Osteocyte (in vitro differentiated cells): ENCODE results near the gene ESPL1. TPM values are rescaled to one million over a fixed set of nuclear protein-coding genes. Genes with fewer than 3 reads are reported as not detected.
A peak's percentile ranks its signal among the peaks of the same experiment; 100 is the strongest.

Experiments used
- DNase-seq: peaks from one replicate; pipeline ENCODE4 v3.0.0; 2021; ENCODE audit warnings: mixed read lengths; ENCODE audit not compliant: unreplicated experiment; ENCODE audit errors: extremely low spot score
- H3K27ac Mint-ChIP-seq: one replicate; pipeline ENCODE4 v1.8.0; 2021; ENCODE audit warnings: mild to moderate bottlenecking, mixed read lengths; ENCODE audit not compliant: unreplicated experiment
- H3K27me3 Mint-ChIP-seq: one replicate; pipeline ENCODE4 v1.8.0; 2021; ENCODE audit warnings: mixed read lengths; ENCODE audit not compliant: unreplicated experiment
- H3K36me3 Mint-ChIP-seq: one replicate; pipeline ENCODE4 v1.8.0; 2021; ENCODE audit warnings: mixed read lengths; ENCODE audit not compliant: unreplicated experiment
- H3K4me1 Mint-ChIP-seq: one replicate; pipeline ENCODE4 v1.8.0; 2021; ENCODE audit warnings: mixed read lengths; ENCODE audit not compliant: unreplicated experiment
- H3K4me3 Mint-ChIP-seq: one replicate; pipeline ENCODE4 v1.8.0; 2021; ENCODE audit warnings: mild to moderate bottlenecking, moderate library complexity, mixed read lengths; ENCODE audit not compliant: unreplicated experiment
- H3K9me3 Mint-ChIP-seq: one replicate; pipeline ENCODE4 v1.8.0; 2021; ENCODE audit warnings: mixed read lengths; ENCODE audit not compliant: unreplicated experiment
- total RNA-seq: library from RNA; stranded (reverse); gene quantifications from 2 replicates; pipeline ENCODE4 v1.2.1, GENCODE V29; 2021
- TF ChIP-seq, protein P1 (sequence below): fragments of 200-600 bp; sonication (generic); IDR thresholded peaks from 2 replicates; pipeline ENCODE4 v1.5.0; 2021; ENCODE audit warnings: antibody characterized with exemption, mild to moderate bottlenecking, moderate library complexity

Gene ESPL1
- total RNA-seq, 1 donor from 2014 or later, result 7.6 TPM

DNA sequence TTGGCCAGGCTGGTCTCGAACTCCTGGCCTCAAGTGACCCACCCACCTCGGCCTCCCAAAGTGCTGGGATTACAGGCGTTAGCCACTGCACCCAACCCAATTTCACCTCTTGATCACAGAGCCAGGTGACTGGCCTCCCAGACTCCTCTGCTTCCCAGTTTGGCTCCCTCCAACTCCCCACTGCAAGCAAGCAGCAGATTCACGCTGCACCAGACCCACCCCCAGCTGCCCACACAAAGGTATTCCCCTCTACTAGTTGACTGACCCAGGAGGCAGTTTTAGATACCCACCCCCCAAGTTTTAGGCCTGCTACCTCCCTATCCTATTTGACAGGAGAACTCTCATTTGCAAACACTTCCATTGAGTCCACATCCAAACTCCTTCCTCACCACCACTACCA lies 41.3 kb upstream of the ESPL1 start:
- H3K36me3 Mint-ChIP-seq, result peaks cover 4% of the 10 kb centered on the region
- no peak overlapping the region for H3K27ac Mint-ChIP-seq
- no peak overlapping the region for H3K4me3 Mint-ChIP-seq
- peaks cover 65% of the 10 kb centered on the region for H3K4me1 Mint-ChIP-seq
- no peaks in the 10 kb centered on the region for H3K27me3 Mint-ChIP-seq
- H3K9me3 Mint-ChIP-seq, result no peaks in the 10 kb centered on the region
- TF ChIP-seq, protein P1, sequence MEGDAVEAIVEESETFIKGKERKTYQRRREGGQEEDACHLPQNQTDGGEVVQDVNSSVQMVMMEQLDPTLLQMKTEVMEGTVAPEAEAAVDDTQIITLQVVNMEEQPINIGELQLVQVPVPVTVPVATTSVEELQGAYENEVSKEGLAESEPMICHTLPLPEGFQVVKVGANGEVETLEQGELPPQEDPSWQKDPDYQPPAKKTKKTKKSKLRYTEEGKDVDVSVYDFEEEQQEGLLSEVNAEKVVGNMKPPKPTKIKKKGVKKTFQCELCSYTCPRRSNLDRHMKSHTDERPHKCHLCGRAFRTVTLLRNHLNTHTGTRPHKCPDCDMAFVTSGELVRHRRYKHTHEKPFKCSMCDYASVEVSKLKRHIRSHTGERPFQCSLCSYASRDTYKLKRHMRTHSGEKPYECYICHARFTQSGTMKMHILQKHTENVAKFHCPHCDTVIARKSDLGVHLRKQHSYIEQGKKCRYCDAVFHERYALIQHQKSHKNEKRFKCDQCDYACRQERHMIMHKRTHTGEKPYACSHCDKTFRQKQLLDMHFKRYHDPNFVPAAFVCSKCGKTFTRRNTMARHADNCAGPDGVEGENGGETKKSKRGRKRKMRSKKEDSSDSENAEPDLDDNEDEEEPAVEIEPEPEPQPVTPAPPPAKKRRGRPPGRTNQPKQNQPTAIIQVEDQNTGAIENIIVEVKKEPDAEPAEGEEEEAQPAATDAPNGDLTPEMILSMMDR, result no peak
- no peak for DNase-seq

DNA sequence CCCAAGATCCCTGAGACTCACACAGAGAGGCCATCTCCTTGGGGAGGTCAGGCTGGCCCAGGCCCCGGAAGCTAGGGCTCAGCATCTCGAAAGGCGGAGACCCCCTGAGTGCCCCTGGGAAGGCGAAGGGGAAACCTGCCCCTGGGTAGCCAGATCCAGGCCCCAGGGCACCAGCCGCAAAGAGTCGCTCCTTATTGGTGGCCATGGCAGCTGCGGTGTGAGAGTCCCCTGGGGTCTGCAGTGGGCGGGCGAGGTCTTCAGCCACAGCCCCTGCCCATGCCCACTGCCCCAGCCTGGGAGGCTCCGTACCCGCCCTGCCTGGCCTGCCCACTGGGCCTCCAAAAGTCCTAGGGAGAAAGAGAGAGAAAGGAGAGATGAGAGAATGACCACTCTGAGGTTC lies 40.8 kb upstream of the ESPL1 start:
- Mint-ChIP-seq H3K9me3 (no peaks in the 10 kb centered on the region), H3K27me3 (no peaks in the 10 kb centered on the region), H3K36me3 (peaks cover 4% of the 10 kb centered on the region), H3K27ac (no peak overlapping the region), H3K4me3 (no peak overlapping the region), H3K4me1 (peaks cover 61% of the 10 kb centered on the region)
- TF ChIP-seq, protein P1, result no peak
- no peak for DNase-seq

DNA sequence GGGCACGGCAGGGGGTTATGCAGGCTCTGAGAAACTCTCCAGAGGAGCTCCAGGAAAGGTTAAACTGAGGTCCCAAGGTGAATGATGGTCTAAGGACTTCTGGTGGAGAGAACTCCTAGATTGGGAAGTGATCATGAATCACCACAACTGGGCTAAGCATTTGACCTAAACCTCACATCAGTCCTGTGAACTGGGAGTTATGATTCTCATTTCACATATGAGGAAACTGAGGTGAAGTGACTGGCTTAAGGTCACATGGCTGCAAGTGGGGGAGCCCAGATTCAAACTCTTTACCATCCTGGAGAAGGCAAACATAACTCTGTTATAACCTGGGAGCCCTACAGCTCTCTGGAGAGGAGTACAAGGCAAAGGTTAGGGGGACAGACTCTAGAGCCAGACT lies 40.3 kb upstream of the ESPL1 start:
- Mint-ChIP-seq H3K36me3 (peaks cover 4% of the 10 kb centered on the region), H3K9me3 (no peaks in the 10 kb centered on the region), H3K4me3 (no peak overlapping the region), H3K27me3 (no peaks in the 10 kb centered on the region), H3K27ac (no peak overlapping the region), H3K4me1 (peaks cover 61% of the 10 kb centered on the region)
- TF ChIP-seq, protein P1, result no peak
- DNase-seq, result no peak

DNA sequence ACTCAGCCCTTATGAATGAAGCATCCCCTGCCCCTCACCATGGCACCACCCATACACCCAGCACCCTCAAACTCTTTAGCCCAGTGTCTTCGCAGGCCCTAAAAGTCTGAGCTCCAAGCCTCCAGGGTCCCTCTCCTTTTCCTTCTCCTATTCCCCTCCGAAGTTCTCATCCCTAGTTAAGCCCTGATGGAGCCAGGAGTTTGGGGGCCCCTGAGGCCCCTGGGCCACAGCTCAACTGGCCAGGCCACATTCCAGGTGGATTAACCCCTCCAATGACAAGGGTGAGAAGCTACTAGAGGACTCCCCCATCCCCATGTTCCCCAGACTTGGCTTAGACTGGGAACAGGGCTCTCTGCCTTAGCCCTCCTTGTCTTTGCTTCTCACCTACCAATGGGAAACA lies 38.6 kb upstream of the ESPL1 start:
- Mint-ChIP-seq H3K9me3 (no peaks in the 10 kb centered on the region), H3K36me3 (peaks cover 4% of the 10 kb centered on the region), H3K27ac (peak overlapping the region; percentile 47), H3K4me1 (peaks cover 61% of the 10 kb centered on the region), H3K4me3 (no peak overlapping the region), H3K27me3 (no peaks in the 10 kb centered on the region)
- TF ChIP-seq, protein P1, result no peak
- no peak for DNase-seq

DNA sequence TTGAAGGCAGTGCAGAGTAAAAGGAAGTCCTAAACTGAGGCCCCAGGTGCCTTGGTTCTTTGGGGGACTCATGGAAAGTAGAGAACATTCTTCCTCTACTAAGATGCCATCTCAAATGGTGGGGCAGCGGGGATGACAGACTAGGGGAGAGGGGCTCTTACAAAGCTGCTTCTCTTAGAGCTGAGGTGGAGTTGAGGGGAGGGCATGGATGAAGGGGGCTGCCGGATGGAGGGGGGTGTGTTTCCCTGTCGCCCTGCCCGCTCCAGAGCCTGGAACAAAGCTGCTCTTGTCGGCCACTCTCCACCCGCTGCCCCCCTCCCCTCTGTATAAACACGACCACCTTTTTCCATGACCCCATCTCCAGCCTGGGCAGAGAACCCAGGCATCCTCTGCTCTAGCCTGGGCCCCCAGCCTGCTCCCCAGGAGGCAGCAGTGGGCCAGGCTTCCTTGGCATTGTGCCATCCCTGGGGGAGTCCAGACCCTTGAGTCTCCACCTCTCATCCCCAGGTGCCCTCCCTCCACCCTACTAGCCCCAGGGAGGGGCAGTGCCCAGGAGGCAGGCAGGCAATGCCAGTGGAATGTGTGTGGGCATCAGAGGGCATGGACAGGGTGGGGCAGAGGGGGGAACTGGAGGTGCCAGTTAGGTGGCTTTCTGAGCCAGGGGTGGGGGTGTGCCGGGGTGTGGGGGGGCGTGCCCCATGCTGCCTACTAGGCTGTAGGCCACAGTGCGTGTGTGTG lies 37.8 kb upstream of the ESPL1 start:
- H3K27ac Mint-ChIP-seq, result peak overlapping the region; percentile 19
- peaks cover 4% of the 10 kb centered on the region for H3K36me3 Mint-ChIP-seq
- TF ChIP-seq, protein P1, result no peak
- no peak for DNase-seq
- H3K27me3 Mint-ChIP-seq, result no peaks in the 10 kb centered on the region
- no peaks in the 10 kb centered on the region for H3K9me3 Mint-ChIP-seq
- peak overlapping the region; percentile 29 for H3K4me3 Mint-ChIP-seq
- H3K4me1 Mint-ChIP-seq, result peaks cover 57% of the 10 kb centered on the region
